Measurements from ENCODE around the gene PTPRN2. TPM values are rescaled to one million over a fixed set of nuclear protein-coding genes. Genes with fewer than 3 reads are reported as not detected.

The PTPRN2 gene
- total and polyA plus RNA-seq, 2 of the 13 experiments (the other 11 are each of a cell fraction or from before 2014, with no cell fraction given): 2.5 to 24.2 TPM

GRCh38 chr7:157809154-157809862, 778.3 kb downstream of the PTPRN2 start:
- 84% methylated on average over 19 of the region's 35 CpGs for WGBS (ENCODE audit: low lambda C conversion rate)
- in situ Hi-C loops (cut with HindIII; ENCODE audit: extremely low pct_ligation_motif_present, low pct_unique_long_range_greater_than_20kb) (no loop called here), intact Hi-C loops (cut with micrococcal nuclease; ENCODE audit: unreplicated experiment) (no loop called here)
- DNase-seq (ENCODE audit: low spot score): no peak
- Histone ChIP-seq H3K9me3 (ENCODE audit: low read length) (no peaks in the 10 kb centered on the region), H3K4me3 (replicated peaks in 1 of 3; ENCODE audit: insufficient read depth in 1 of 3, low read depth in 2 of 3, low read length in 3 of 3) (no peak overlapping the region), H3K27ac (ENCODE audit: extremely low read length, insufficient read depth, low read length) (no peak overlapping the region), H4K20me1 (ENCODE audit: insufficient read depth, low read length) (peaks cover 7% of the 10 kb centered on the region; the same call in 1 of the 2 replicates), H3K4me2 (ENCODE audit: low read depth, low read length) (no peak overlapping the region), H3K79me2 (ENCODE audit: insufficient read depth, low read length) (no peaks in the 10 kb centered on the region), H3K4me1 (ENCODE audit: insufficient read depth, low read length) (no peaks in the 10 kb centered on the region), H3K36me3 (replicated peaks in 1 of 2; ENCODE audit: control insufficient read depth in 1 of 2, insufficient read depth in 2 of 2, low read length in 2 of 2) (no peaks in the 10 kb centered on the region), H3K27me3 (ENCODE audit: control insufficient read depth in 1 of 2, insufficient read depth in 2 of 2, low read length in 2 of 2) (peaks cover 0 to 1% of the 10 kb centered on the region in 2 experiments; a peak in 1 of 5 replicates), H3K9ac (ENCODE audit: insufficient read depth, low read depth, low read length) (no peak overlapping the region), H2AFZ (ENCODE audit: low read length) (no peak overlapping the region)
- no peak for TF ChIP-seq ZNF552 (CRISPR knock-in tag; IDR thresholded peaks at IDR 0.05; ENCODE audit: borderline replicate concordance)
- TF ChIP-seq PBX3 (CRISPR knock-in tag; IDR thresholded peaks at IDR 0.05; ENCODE audit: borderline replicate concordance): no peak
- no peak for TF ChIP-seq KDM6A (CRISPR knock-in tag; IDR thresholded peaks at IDR 0.05; ENCODE audit: low read depth)
- TF ChIP-seq ZNF703 (CRISPR knock-in tag; IDR thresholded peaks at IDR 0.05; ENCODE audit: borderline replicate concordance): no peak
- no peak for TF ChIP-seq IKZF5 (CRISPR knock-in tag; IDR thresholded peaks at IDR 0.05)
- no peak for TF ChIP-seq ZGPAT (CRISPR knock-in tag; IDR thresholded peaks at IDR 0.05)
- no peak for TF ChIP-seq ZNF710 (CRISPR knock-in tag; IDR thresholded peaks at IDR 0.05; ENCODE audit: borderline replicate concordance)
- no peak for TF ChIP-seq ZNF775 (CRISPR knock-in tag; IDR thresholded peaks at IDR 0.05; ENCODE audit: borderline replicate concordance)
- TF ChIP-seq RCOR2 (CRISPR knock-in tag; IDR thresholded peaks at IDR 0.05): no peak
- no peak for TF ChIP-seq EHMT2 (IDR thresholded peaks at IDR 0.05; ENCODE audit: borderline replicate concordance, low read depth, low read length)
- no peak for TF ChIP-seq ZNF331 (CRISPR knock-in tag; IDR thresholded peaks at IDR 0.05)
- no peak for TF ChIP-seq ZNF430 (CRISPR knock-in tag; IDR thresholded peaks at IDR 0.05)
- ATAC-seq: no peak
- no TSS peak for BruUV-seq (replicated peaks)
- POLR2A ChIA-PET: no interaction called here
- CTCF ChIA-PET (ENCODE audit: low intra/inter-chr PET ratio, low total read pairs): no interaction called here
- FAIRE-seq: no peak
